GM18870 (cell line): Measurements from ENCODE around the gene RERE.

Source experiments
- ATAC-seq: cut with Tn5 transposase; IDR thresholded peaks from one replicate; pipeline ENCODE4 v1.9.1; 2021; ENCODE audit warnings: moderate library complexity; ENCODE audit not compliant: unreplicated experiment

The RERE gene

DNA sequence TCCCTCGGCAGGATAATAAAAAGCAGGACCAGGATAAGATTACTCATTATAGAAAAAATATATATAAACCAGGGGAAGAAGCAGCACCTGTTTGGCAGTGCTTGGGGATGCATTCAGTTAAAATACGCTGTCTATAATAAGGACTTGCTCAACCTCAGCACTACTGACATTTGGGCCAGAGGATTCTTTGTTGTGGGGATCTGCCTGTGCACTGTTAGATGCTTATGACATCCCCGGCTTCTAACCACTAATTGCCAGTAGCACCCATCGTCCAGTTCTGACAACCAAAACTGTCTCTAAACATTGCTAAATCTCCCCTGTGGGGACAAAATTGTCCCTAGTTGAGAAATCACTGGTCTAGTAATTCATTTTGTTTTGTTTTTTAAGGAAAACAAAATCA lies 257.4 kb downstream of the RERE start:
- no peak for ATAC-seq

DNA sequence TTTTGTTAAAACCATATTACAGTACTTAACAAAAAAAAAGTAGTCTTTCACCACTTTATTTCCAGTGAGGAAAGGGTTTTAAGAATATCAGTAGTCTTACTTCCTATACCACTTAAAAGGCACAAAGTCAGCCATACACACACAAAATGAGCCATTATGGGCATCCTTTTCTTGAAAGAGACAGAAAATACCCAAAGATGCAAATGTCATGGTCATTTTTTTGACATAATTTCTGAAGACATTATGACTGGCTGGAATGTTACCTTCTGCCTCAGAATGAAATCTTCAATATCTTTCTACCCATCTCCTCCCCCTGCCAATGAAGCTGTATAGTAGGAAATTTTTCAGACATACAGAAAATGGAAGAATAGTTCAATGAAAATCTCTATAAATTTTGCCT lies 261.9 kb downstream of the RERE start:
- no peak for ATAC-seq

DNA sequence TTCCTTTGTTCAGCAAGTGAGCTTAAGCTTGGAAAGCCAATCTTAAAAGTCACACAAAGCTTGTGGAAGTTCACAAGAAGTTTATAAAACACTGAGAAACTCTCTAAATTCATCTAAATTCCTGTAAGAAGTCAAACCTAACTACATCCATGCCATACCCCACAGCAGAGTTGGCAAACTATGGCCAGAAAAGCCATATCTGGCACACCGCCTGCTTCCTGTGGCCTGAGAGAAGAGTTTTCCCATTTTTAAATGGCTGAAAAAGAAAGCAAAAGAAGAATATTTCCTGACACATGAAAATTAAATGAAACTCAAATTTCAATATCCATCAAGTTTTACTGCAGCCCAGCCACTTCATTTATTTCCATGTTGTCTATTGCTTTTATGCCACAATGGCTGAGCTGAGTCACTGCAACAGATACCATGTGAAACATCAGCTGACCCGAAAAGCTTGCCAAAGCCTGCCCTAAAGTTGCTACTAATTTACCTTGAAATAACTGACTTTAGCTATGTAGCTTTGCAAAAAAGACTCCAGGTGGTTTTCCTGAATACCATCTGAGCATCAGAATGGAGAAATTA lies 262.4 kb downstream of the RERE start:
- no peak for ATAC-seq

DNA sequence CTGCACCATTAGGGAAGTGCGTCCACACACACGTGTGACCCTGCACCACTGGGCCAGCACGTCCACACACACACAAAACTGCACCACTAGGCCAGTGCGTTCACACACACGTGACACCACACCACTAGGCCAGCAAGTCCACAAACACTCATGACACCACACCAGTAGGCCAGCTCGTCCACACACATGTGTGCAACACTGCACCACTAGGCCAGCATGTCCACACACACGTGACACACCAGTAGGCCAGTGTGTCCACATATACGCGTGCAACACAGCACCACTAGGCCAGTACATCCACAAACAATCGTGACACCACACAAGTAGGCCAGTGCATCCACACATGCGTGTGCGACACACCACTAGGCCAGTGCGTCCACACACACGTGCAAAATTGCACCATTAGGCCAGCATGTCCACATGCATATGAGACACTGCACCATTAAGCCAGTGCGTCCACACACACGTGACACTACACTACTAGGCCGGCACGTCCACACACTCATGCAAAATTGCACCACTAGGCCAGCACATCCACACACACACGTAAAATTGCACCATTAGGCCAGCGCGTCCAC lies 264.5 kb downstream of the RERE start:
- ATAC-seq, result no peak

DNA sequence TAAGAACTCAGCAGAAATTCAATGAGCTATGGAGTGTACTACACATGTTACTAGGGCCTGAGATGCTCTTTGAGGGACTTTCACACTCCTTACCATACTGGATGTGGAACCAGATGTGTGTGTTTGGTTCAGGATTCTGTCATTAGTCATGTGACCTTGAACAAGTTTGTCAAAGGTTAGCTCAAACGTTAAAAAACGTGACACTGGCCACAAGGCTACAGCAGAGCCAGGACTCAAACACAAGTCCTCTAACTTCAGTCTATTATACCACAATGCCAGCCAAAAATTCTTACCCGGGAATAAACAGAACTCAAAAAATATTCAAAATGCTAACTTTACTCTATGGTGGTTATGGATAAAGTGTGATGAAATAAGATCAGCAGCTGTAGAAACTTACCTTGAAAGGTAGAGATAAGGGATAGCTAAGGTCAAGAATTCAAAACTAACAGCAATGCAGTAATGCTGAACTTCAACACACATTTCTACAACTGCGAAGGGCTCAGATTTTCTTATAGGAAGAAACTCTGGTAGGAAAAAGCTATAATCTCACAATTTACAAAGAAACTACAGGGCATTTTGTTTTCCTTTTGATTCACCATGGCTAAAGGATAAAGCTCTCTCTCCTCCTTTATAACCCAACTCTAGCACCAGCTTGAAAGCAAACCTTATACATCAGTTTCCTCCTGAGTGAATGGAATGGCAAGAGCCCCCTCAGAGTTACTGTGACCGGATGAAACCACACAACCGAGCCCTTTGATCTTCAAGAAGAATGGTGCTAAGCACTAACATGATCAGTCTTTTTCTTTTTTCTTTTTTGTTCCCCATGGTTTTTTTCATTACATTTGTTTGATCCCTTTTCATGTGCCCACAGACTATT lies 265.6 kb downstream of the RERE start:
- ATAC-seq, result no peak

DNA sequence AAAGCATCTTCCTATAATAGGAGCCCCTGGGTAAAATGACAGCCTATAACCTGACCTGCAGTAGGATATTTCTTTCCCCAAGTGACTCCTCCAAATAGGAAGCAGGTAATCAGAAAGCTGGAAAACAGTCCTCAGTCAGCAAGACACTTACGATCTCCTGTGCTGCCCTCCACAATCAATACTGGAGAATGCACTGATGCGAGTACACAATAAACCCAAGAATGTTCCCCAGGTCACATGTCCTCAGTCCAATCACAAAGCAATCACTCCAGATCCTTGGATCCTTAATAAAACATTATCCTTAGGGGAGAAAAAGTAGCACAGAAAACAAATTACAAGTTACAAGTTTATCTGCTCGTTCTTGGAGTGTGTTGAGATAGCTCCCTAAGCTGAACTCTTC lies 266.4 kb downstream of the RERE start:
- ATAC-seq, result no peak

DNA sequence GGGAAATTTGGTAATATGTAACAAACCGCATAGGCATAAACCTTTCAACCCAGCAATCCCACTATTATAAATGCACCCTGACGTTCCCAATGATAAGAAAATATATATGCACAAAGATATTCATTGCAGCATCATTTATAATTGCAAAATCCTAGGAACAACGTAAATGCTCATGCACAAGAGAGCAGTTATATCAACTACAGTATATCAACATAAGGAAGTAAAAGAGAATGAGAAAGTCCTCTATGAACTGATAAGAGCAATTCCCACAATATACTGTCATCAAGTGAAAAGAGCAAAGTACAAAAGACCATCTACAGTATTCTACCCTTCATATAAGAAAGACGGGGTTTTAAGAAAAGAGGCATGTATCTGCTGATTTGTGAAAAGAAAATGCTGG lies 269.6 kb downstream of the RERE start:
- no peak for ATAC-seq

DNA sequence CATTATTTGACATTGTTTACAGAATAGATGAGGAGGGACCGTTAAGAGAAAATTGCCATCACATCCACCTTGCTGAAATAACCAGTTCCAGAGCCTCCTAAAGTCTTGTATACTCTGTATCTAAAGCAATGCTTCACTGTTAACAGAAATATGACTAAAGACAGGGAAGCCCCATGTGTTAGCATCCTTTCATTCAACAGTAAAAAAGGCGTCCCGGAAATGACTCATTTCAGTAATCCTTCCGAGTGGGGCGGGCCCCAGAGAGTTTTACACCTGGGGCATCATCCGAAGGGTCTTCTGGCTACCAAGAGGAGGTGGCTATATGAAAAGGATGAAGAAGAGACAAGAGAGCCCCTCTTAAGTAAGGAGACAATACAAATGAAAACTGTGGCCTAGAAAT lies 272.4 kb downstream of the RERE start:
- ATAC-seq, result no peak

DNA sequence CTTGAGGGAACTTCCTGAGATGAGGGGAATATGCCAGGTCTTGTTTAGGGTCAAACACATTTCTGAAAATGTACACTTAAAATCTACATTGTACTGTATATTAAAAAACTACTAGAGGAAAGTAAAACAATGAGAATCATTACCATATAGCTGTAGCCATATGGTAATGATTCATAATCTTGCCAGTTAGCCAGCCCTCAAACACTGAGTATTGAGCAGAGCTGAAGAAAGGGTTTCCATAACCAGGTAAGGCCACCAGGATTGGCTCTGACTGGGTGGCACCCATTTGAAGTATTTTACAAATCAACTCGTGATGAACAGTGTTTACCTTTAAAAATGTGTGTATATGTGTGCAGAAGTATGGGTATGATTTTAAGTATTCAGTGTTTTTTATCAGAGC lies 272.8 kb downstream of the RERE start:
- no peak for ATAC-seq

DNA sequence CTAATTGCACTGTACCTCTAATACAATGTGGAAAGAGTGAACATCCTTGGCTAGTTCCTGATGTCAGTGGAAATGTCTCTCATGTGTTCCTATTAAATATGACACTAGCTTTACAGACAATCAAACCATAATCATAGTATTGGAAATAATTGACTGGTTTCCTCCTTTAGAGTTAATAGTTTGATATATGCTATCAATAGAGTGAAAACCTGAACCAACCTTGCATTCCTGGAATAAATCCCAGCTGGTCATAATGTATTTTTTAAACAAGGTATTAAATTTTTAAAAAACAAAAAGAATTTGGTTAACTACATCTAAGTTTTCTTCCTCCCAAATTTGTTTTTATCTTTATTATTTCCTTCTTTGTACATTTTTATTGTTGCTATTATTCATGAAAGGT lies 273.5 kb downstream of the RERE start:
- no peak for ATAC-seq

DNA sequence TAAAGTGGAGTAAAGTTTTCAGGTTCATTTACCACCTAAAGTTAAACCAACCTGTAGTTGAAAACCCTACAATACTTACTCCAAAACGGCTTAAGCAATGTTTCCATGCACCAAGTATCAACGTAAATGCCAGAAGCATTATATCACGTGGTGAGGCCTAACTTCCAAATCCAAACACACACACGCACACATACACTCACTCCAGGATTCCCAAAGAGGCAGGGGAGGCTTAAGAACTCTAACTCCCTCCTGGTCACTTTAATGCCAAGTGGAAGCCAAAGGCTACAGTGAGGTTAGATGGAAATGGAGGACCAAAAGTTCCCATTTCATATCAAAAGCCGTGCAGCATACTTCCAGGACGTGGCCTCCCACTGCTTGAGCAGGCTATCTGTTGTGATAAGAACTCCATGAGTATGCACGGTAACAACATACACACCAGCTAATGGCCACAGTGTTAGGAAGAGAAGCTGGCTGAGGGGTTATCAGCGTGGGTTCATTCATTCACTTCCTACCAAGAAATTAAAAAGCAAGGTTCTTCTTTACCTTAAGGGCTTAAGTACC lies 275.4 kb downstream of the RERE start:
- no peak for ATAC-seq

DNA sequence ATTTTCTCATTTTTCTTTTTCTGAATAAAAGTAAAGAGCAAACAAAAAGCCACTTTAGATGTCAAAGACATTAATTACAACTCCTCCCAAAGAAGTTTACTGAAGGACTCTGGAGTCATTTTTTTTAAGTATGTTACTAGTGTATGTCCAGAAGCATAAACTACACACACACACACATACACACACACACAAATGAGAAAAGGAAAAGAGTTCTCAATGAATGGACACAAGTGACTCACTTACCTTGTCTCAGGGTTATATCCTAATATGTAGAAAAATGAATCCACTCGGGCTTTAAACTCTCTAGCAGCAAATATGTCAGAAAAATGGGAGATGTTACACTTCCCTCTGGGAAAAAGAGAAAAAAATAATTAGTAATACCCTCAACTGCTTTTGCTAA lies 276.5 kb downstream of the RERE start:
- ATAC-seq, result no peak

DNA sequence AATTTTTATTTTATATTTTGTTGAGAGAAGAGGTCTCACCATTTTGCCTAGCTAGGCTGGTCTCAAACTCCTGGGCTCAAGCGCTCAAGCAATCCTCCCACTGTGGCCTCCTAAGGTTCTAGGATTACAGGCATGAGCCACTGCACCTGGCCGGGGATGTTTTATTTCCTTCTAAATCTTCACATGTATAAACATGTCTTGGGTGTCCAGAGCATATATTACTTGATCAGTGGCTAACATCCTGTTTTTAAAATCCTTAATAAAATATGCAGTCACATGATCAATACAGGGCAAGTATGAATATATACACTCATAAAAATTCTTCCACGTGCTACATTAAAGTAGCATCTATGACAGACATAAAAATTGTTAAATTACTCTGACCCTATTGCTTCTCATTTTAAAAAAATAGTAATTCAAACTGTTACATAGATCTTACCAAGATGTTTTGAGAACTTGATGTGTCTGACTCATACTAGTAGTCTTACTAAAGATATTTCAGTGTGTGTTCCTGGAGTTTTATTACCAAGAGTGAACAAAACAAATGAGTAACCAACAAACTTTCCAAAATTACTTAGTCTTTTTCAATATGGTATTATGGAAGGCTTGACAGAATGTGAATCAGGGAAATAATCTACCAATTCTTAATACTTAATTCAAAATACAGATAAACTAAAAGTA lies 277.0 kb downstream of the RERE start:
- ATAC-seq, result no peak

DNA sequence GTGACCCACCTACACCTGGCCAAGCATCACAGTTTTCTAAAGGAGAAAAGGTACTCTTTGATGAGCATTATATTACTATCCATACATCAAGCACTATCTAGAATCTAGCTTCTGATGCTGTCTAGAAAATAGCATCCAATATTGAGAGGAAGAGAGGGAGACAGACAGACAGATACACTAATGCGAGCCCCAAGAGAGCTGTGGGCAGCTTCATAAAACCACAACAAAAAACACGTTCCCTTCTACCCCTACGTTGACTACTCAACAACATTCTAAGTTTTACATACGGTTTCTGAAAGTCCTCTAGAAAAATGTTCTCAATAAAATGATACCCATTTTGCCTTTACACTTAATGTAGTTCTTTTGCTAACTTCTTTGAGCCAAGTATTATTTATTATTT lies 277.8 kb downstream of the RERE start:
- ATAC-seq, result no peak

DNA sequence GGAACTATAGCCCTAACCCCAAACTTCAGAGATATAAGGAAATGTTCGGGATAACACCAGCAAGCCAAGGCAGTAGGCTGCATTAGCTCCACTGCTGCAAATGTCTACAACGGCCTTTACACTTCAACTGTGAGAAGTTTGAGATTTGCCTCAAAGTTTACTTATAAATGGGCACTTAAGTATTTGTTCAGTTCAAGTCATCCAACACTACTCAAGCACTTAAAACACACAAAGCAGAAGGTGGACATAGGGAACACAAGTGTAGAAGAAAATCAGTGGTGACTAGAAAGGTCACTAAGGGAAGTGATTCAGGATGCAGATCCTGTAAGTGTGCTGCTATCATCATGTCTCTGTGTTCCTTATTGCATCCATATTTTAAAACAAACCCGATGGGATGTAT lies 278.9 kb downstream of the RERE start:
- no peak for ATAC-seq

DNA sequence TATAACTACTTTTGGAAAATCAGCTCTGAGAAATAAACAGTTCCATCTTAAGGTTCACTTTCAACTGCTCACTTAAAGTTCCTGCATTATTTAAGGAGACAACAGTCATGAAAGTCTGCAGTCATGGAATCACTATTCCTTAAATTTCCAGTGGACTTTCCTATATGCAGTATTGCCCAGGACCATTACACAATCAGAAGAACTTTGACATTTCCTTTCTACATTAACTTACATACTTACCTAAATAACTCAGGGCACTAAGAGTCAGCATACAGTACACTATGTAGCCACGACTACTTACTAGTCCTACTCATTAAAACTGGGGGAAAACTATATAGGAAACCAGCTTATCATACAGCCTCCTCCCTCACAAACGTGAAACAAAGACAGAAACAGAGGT lies 279.4 kb downstream of the RERE start:
- no peak for ATAC-seq

DNA sequence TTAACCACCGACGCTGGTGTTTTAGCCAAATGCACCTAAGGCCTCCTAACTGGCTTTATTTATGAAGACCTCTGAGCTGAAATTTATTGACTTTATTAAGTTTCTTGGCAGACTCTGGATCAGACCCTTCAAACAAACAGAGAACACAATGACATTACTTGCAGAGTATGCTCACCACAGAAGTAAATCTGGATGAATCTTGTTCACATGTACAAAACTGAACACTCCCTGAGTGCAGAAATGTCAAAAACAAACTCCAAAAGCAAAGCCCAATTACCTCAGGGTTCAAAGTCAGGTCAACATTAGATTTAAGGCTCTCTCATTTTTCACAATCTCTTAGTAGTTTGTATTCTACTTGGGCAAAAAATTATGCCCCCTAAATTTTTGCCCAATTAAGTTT lies 280.9 kb downstream of the RERE start:
- no peak for ATAC-seq

DNA sequence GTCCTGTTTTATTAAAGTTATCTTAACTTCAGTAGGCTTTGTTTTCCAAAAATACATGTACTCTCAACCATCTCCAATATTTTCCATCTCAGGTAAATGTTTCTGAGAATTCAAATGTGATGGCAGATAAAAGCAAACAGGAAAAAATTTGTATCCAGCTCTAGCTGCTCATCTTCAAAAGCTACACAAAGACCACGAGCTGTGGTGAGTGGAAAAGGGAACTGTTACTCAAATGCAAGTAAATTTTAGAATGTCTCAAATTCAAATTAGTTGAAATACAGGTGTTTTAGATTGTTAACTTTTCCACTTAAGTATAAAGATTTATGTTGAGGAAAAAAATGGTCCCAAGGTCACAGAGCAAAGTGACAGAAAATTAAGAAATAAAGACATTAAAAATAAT lies 283.5 kb downstream of the RERE start:
- ATAC-seq, result no peak

DNA sequence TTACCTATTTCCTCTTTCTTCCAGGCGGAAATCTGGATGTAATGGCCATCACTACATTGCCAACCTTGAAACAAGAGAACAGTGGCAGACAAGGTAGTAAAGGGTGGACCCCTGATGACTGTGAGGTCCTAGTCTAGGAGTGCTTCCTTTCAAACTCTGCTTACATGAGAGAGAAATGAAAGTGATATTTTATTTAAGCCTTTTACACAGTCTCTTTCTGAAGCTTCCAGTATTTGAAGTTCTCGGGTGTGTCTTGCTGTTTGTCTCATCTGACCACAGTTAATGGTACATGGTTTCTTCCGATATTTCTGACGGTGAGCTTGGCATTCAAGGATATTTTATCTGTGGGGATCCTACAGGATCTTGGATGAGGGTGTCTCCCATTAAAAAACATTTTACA lies 284.3 kb downstream of the RERE start:
- ATAC-seq, result peak; percentile 68

DNA sequence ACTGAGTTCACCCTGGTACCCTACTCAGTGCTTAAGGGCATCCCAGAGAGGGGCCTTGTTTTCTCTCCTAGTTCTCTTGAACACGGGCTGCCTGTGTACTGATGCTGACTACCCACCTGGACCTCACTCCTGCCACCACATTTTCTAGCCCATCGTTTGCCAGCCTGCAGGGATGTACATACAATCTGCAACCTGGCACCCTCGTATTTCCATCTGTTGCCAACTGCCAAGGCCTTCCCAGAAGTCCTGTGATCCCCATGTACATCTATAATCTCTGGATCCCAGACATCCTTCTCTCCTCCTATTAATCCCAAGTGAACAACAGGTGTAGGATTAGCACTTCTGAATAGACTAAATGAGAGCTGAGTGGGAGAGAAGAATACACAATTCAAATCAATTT lies 287.5 kb downstream of the RERE start:
- ATAC-seq, result no peak

DNA sequence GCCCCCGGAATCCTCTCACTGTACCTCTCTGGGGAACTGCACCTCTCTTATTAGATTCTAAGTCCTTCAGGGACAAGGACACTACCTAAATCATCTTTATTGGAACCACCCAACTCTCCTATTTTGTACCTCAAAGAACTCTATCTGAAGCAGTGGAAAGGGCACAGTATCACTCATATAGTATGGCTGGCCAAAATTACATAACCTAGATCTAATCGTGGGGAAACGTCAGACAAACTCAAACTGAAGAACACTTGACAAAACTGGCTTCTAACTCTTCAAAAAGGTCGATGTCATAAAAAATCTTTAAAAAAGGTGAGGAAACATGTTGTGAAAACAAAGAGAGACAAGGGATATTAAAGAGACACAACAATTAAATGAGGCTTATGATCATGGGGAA lies 289.5 kb downstream of the RERE start:
- no peak for ATAC-seq
